ENCODE measurements around the gene BID. TPM values are rescaled to one million over a fixed set of nuclear protein-coding genes. Genes with fewer than 3 reads are reported as not detected.

The BID gene
- total and polyA plus RNA-seq, 2 of the 8 experiments (the other 6 are each of a cell fraction or from before 2014, with no cell fraction given), result 39.3 to 114 TPM

DNA sequence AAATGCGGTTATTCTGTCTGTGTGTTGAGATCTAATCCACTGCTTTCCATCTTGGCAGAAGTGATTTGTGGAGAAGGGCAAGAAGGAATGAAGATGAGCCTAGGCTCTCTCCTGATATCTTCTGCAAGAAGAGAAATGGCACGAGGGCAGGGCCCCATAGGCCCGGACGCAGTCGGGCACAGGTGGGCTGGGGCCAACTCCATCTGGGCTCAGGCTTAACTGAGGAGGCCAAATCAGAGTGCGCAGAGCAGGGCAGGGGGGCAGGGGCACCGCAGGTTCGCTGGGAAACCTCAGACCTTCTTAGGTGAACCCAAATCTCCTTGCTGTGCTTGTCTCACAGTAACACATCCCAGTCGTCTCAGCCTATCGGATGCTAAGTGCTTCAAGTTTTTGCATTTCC is 32.8 kb upstream of the BID start:
- H4K20me1 ChIP-seq (replicated peaks in 1 of 2; ENCODE audit: control insufficient read depth in 1 of 2, insufficient read depth in 2 of 2, low read length in 2 of 2), result peaks cover 0 to 2% of the 10 kb centered on the region in 2 experiments
- H3K36me3 ChIP-seq (ENCODE audit: control insufficient read depth in 2 of 4, insufficient read depth in 4 of 4, low read length in 3 of 4), result peaks cover 0 to 4% (median 0%) of the 10 kb centered on the region in 4 experiments; a peak in 3 of 8 replicates
- no peak overlapping the region for H4K91ac ChIP-seq (replicated peaks; ENCODE audit: insufficient read length, low read length)
- H3K4me3 ChIP-seq (ENCODE audit: extremely low read depth in 1 of 4, insufficient read depth in 2 of 4, low read depth in 3 of 4, low read length in 4 of 4), result no peak overlapping the region
- H2BK5ac ChIP-seq (ENCODE audit: low read depth, low read length), result no peak overlapping the region
- peaks cover 0 to 3% (median 0%) of the 10 kb centered on the region in 4 experiments; a peak in 3 of 7 replicates for H3K4me1 ChIP-seq (replicated peaks in 1 of 4; ENCODE audit: control insufficient read depth in 3 of 4, insufficient read depth in 4 of 4, low read length in 3 of 4)
- no peak overlapping the region for H2AFZ ChIP-seq (ENCODE audit: low read length)
- H3K4me2 ChIP-seq (ENCODE audit: insufficient read depth in 1 of 2, low read depth in 2 of 2, low read length in 2 of 2), result no peak overlapping the region
- H2AK5ac ChIP-seq (ENCODE audit: low read depth, low read length), result no peak overlapping the region
- no peak overlapping the region for H3K9ac ChIP-seq (replicated peaks in 1 of 4; ENCODE audit: extremely low read depth in 1 of 4, low read depth in 3 of 4, low read length in 3 of 4)
- DNase-seq (ENCODE audit: low read depth in 1 of 2, low spot score in 2 of 2) (no peak), FAIRE-seq (no peak)
- H3K79me2 ChIP-seq (ENCODE audit: control insufficient read depth in 1 of 2, insufficient read depth in 2 of 2, low read length in 2 of 2), result no peaks in the 10 kb centered on the region
- ChIA-PET POLR2A (ENCODE audit: partially characterized antibody) (no interaction called here), CTCF (ENCODE audit: partially characterized antibody) (interaction anchor here (2.5 to 4.1 kb wide), 2 partner anchors 19 to 64 kb away, joined by 9 to 22 read pairs; no protein-coding TSS in a partner anchor)
- H3K14ac ChIP-seq (ENCODE audit: insufficient read length), result no peak overlapping the region
- no peak overlapping the region for H3K18ac ChIP-seq (ENCODE audit: extremely low read depth, low read length)
- no peak overlapping the region for H4K8ac ChIP-seq (ENCODE audit: extremely low read depth, insufficient read depth, low read length)
- no peak overlapping the region for H4K5ac ChIP-seq (ENCODE audit: insufficient read length, low read depth, low read length)
- no peak overlapping the region for H3K27ac ChIP-seq (ENCODE audit: low read depth, low read length)
- H3K56ac ChIP-seq (replicated peaks; ENCODE audit: insufficient read length, low read depth, low read length), result no peak overlapping the region
- H3K27me3 ChIP-seq (replicated peaks in 1 of 4; ENCODE audit: control insufficient read depth in 3 of 4, extremely low read depth in 1 of 4, insufficient read depth in 3 of 4, low read length in 3 of 4), result no peaks in the 10 kb centered on the region
- H3K79me1 ChIP-seq (ENCODE audit: low read depth, low read length), result no peaks in the 10 kb centered on the region
- H3K23ac ChIP-seq (ENCODE audit: insufficient read length), result no peak overlapping the region
- no peaks in the 10 kb centered on the region for H3K23me2 ChIP-seq (ENCODE audit: low read depth, low read length)
- no peak overlapping the region for H2BK15ac ChIP-seq (ENCODE audit: low read length)
- no peak overlapping the region for H2BK120ac ChIP-seq (replicated peaks; ENCODE audit: low read depth, low read length)
- WGBS, 2 experiments (ENCODE audit: extremely low coverage in 1 of 2, insufficient coverage in 1 of 2, insufficient read length in 1 of 2, insufficient replicate concordance in 2 of 2, low coverage in 1 of 2, low lambda C conversion rate in 2 of 2, missing lambda C conversion rate in 1 of 2), result 91% methylated on average over 10 of the region's 10 CpGs; no CpG with 5 or more reads in 1 of the 2 experiments
- H2BK12ac ChIP-seq (ENCODE audit: low read depth, low read length), result no peak overlapping the region
- no peak overlapping the region for H2BK20ac ChIP-seq (ENCODE audit: low read length)
- H3K9me3 ChIP-seq (ENCODE audit: insufficient read depth in 2 of 2, low read depth in 1 of 2, low read length in 1 of 2), result no peaks in the 10 kb centered on the region
- H3K4ac ChIP-seq (replicated peaks; ENCODE audit: insufficient read length, low read depth, low read length), result no peak overlapping the region
- TF ChIP-seq SP1 (IDR thresholded peaks at IDR 0.05; ENCODE audit: low read depth, low read length) (no peak), TAF7 (optimal IDR thresholded peaks at IDR 0.05; ENCODE audit: borderline replicate concordance, low read depth, low read length) (no peak), TEAD4 (IDR thresholded peaks at IDR 0.05; ENCODE audit: low read depth, low read length) (no peak)
